B cell (primary cell): Measurements from ENCODE around the gene PSAPL1. TPM values are rescaled to one million over a fixed set of nuclear protein-coding genes. Genes with fewer than 3 reads are reported as not detected.

Experiments used
- ATAC-seq: fragments of 200-7000 bp; cut with Tn5 transposase; one replicate; pipeline ENCODE4 v1.10.0; 2021; ENCODE audit warnings: low read depth, mild to moderate bottlenecking, moderate number of reproducible peaks, moderate library complexity
- CTCF ChIA-PET: fragments of 350-600 bp; sonication (Branson Sonifier 250); formaldehyde crosslinking; loops from one replicate; lab custom pipeline; 2021; ENCODE audit warnings: antibody characterized with exemption, inconsistent platforms; lab: Charles Lee
- POLR2A ChIA-PET: fragments of 350-600 bp; sonication (Branson Sonifier 250); formaldehyde crosslinking; loops from one replicate; lab custom pipeline; 2021; ENCODE audit warnings: antibody characterized with exemption; lab: Charles Lee
- DNase-seq: peaks from one replicate; pipeline ENCODE4 v3.0.0; 2013
- H2AFZ ChIP-seq: 2 replicates; pipeline ENCODE4 v1.6.1; 2012; ENCODE audit warnings: mild to moderate bottlenecking, low read depth, low read length; ENCODE audit not compliant: insufficient read depth, poor library complexity, severe bottlenecking
- H3K27ac ChIP-seq, 2 donors: 1 replicate in 1 of 2; 2 replicates in 1 of 2; pipeline ENCODE4 v1.5.1; 2012 to 2013; ENCODE audit warnings: low read length in 2 of 2, mild to moderate bottlenecking in 2 of 2, moderate library complexity in 1 of 2
- H3K27me3 ChIP-seq, 4 experiments: fragments of 200-600 bp in 1 of 4; sonication (generic) in 1 of 4; replicated peaks in 1 of 4; 1 replicate in 2 of 4; 2 replicates in 2 of 4; pipeline versions ENCODE4 v1.6.1 to v1.7.0; 2013 to 2016; ENCODE audit warnings: low read length in 3 of 4, mild to moderate bottlenecking in 2 of 4, mixed read lengths in 1 of 4, moderate library complexity in 1 of 4; ENCODE audit not compliant: insufficient read depth in 4 of 4, control insufficient read depth in 3 of 4; ENCODE audit errors: control extremely low read depth in 1 of 4
- H3K36me3 ChIP-seq, 2 experiments: replicated peaks in 1 of 2; 1 replicate in 1 of 2; 2 replicates in 1 of 2; pipeline versions ENCODE4 v1.6.1 to v1.7.1; 2013; ENCODE audit warnings: low read length in 1 of 2; ENCODE audit not compliant: insufficient read depth in 2 of 2, control insufficient read depth in 1 of 2; ENCODE audit errors: control extremely low read depth in 1 of 2, extremely low read depth in 1 of 2
- H3K4me1 ChIP-seq, 2 donors: fragments of 200-600 bp in 1 of 2; sonication (generic) in 1 of 2; 1 replicate in 1 of 2; 2 replicates in 1 of 2; pipeline versions ENCODE4 v1.5.1 to v1.6.1; 2013 to 2017; ENCODE audit warnings: low read length in 2 of 2; ENCODE audit not compliant: control insufficient read depth in 2 of 2, insufficient read depth in 2 of 2
- H3K4me2 ChIP-seq: replicated peaks from 2 replicates; pipeline ENCODE3; 2012; ENCODE audit warnings: mild to moderate bottlenecking, low read depth, low read length; ENCODE audit not compliant: poor library complexity, severe bottlenecking
- H3K4me3 ChIP-seq, 5 experiments: fragments of 200-600 bp in 1 of 5; sonication (generic) in 1 of 5; 1 replicate in 3 of 5; 2 replicates in 2 of 5; pipeline versions ENCODE4 v1.5.1 to v1.7.0; 2011 to 2016; ENCODE audit warnings: low read length in 4 of 5, mild to moderate bottlenecking in 4 of 5, low read depth in 2 of 5, control low read depth in 1 of 5, moderate library complexity in 1 of 5; ENCODE audit not compliant: insufficient read depth in 1 of 5; ENCODE audit errors: control extremely low read depth in 1 of 5, extremely low read depth in 1 of 5
- H3K79me2 ChIP-seq: fragments of 200-600 bp; sonication (generic); one replicate; pipeline ENCODE4 v1.6.0; 2016; ENCODE audit warnings: low read length; ENCODE audit not compliant: control insufficient read depth, insufficient read depth
- H3K9ac ChIP-seq: fragments of 200-600 bp; sonication (generic); 2 replicates; pipeline ENCODE4 v1.6.1; 2017; ENCODE audit warnings: mild to moderate bottlenecking, low read length, moderate library complexity
- H3K9me3 ChIP-seq, 3 donors: one replicate each; pipeline versions ENCODE4 v1.6.1 to v1.7.1; 2013; ENCODE audit warnings: low read length in 2 of 3; ENCODE audit not compliant: control insufficient read depth in 2 of 3, insufficient read depth in 1 of 3; ENCODE audit errors: control extremely low read depth in 1 of 3
- H4K20me1 ChIP-seq: 2 replicates; pipeline ENCODE4 v1.6.0; 2012; ENCODE audit warnings: mild to moderate bottlenecking, low read length; ENCODE audit not compliant: insufficient read depth, control insufficient read depth, poor library complexity, severe bottlenecking
- H3K27ac Mint-ChIP-seq: one replicate; pipeline ENCODE4 v1.8.0; 2021; ENCODE audit warnings: mixed read lengths
- H3K27me3 Mint-ChIP-seq: one replicate; pipeline ENCODE4 v1.8.0; 2021; ENCODE audit warnings: mixed read lengths
- H3K4me1 Mint-ChIP-seq: one replicate; pipeline ENCODE4 v1.8.0; 2021; ENCODE audit warnings: mixed read lengths
- H3K4me3 Mint-ChIP-seq: one replicate; pipeline ENCODE4 v1.8.0; 2021; ENCODE audit warnings: mixed read lengths
- H3K9me3 Mint-ChIP-seq: one replicate; pipeline ENCODE4 v1.8.0; 2022; ENCODE audit warnings: mixed read lengths; ENCODE audit not compliant: insufficient read depth
- CTCF ChIP-seq: fragments of 200-600 bp; IDR thresholded peaks from one replicate; pipeline ENCODE4 v1.8.0; 2022; ENCODE audit warnings: antibody characterized with exemption, mild to moderate bottlenecking
- EZH2 ChIP-seq: IDR thresholded peaks from 2 replicates; pipeline ENCODE4 v1.6.1; 2012; ENCODE audit warnings: borderline replicate concordance, low read depth, mild to moderate bottlenecking, moderate library complexity, low read length; ENCODE audit not compliant: insufficient read depth, poor library complexity, severe bottlenecking
- WGBS: methylation state at CpG from one replicate; pipeline ENCODE4 v1.1.5; 2013; ENCODE audit warnings: missing lambda C conversion rate; ENCODE audit not compliant: insufficient coverage; 5-methylcytosine and 5-hydroxymethylcytosine counted together
- intact Hi-C: fragments of 100-400 bp; cut with micrococcal nuclease; formaldehyde crosslinking; loops from one replicate; pipeline ENCODE4 v1.10.0; 2022
- polyA minus RNA-seq: library from RNA; depleted of rRNA, polyadenylated mRNA; stranded (reverse); fragments of >200 nt; gene quantifications from 2 replicates; pipeline ENCODE4 v1.2.3, GENCODE V29; 2012
- polyA plus RNA-seq: library from polyadenylated mRNA; depleted of rRNA; stranded (reverse); fragments of >200 nt; gene quantifications from 2 replicates; pipeline ENCODE4 v1.2.3, GENCODE V29; 2012
- total RNA-seq, 2 donors: library from RNA; stranded (reverse); fragments of 120-200 nt in 1 of 2; gene quantifications; 1 replicate in 1 of 2; 2 replicates in 1 of 2; pipeline versions ENCODE4 v1.2.3 to v1.2.4, GENCODE V29; 2013 to 2022

The PSAPL1 gene, protein sequence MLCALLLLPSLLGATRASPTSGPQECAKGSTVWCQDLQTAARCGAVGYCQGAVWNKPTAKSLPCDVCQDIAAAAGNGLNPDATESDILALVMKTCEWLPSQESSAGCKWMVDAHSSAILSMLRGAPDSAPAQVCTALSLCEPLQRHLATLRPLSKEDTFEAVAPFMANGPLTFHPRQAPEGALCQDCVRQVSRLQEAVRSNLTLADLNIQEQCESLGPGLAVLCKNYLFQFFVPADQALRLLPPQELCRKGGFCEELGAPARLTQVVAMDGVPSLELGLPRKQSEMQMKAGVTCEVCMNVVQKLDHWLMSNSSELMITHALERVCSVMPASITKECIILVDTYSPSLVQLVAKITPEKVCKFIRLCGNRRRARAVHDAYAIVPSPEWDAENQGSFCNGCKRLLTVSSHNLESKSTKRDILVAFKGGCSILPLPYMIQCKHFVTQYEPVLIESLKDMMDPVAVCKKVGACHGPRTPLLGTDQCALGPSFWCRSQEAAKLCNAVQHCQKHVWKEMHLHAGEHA
- not detected in 2 replicates for total RNA-seq
- total RNA-seq (2013): not detected
- not detected in 2 replicates for polyA plus RNA-seq
- not detected in 2 replicates for polyA minus RNA-seq

DNA sequence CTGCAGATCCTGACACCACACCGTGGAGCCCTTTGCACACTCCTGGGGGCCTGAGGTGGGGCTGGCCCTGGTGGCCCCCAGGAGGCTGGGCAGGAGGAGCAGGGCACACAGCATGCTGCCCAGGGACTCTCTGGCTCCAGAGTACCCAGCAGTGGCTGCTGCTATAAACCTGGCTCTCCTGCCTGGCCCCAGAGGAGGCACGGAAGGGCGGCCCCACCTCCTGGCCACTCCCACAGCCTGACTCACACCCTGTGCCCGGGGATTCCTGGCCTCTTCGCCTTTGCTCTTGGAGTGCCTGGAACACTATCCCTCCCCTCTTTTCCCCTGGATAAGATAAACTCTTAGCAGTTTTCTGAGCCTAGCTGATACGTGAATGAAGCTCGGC, at the start of gene PSAPL1:
TSS of gene PSAPL1 (minus strand) at position 165 of the 385 bp plus-strand sequence. CDS start at position 114, 51 bp downstream.
- Mint-ChIP-seq H3K9me3 (no peaks in the 10 kb centered on the region), H3K4me3 (no peak within 1 kb of the TSS), H3K4me1 (no peaks in the 10 kb centered on the region), H3K27ac (no peak within 1 kb of the TSS), H3K27me3 (no peaks in the 10 kb centered on the region)
- TF ChIP-seq EZH2 (no peak), CTCF (no peak)
- no peaks in the 10 kb centered on the region for H3K4me1 ChIP-seq
- peaks cover 0 to 9% (median 0%) of the 10 kb centered on the region in 3 donors for H3K9me3 ChIP-seq
- intact Hi-C loops: no loop called here
- DNase-seq (no peak), ATAC-seq (no peak)
- H3K9ac ChIP-seq: no peak within 1 kb of the TSS
- ChIA-PET POLR2A (no interaction called here), CTCF (no interaction called here)
- no peaks in the 10 kb centered on the region for H4K20me1 ChIP-seq
- H3K36me3 ChIP-seq: no peaks in the 10 kb centered on the region
- no peak within 1 kb of the TSS for H3K27ac ChIP-seq
- no peaks in the 10 kb centered on the region for H3K27me3 ChIP-seq
- WGBS: 48% methylated on average over 6 of the region's 7 CpGs
- H3K4me3 ChIP-seq: no peak within 1 kb of the TSS
- H3K79me2 ChIP-seq: no peaks in the 10 kb centered on the region
- H2AFZ ChIP-seq: no peak within 1 kb of the TSS
- no peak within 1 kb of the TSS for H3K4me2 ChIP-seq

- Histone ChIP-seq H3K9ac (no peak overlapping the region), H3K79me2 (no peaks in the 10 kb centered on the region), H3K27ac (no peak overlapping the region), H4K20me1 (no peaks in the 10 kb centered on the region), H3K4me2 (no peak overlapping the region), H3K4me3 (no peak overlapping the region), H3K27me3 (no peaks in the 10 kb centered on the region), H2AFZ (no peak overlapping the region), H3K36me3 (no peaks in the 10 kb centered on the region), H3K4me1 (no peaks in the 10 kb centered on the region), H3K9me3 (peaks cover 0 to 4% (median 0%) of the 10 kb centered on the region in 3 donors)
- ChIA-PET CTCF (no interaction called here), POLR2A (no interaction called here)
- TF ChIP-seq EZH2 (no peak), CTCF (no peak)
- intact Hi-C loops: no loop called here
- H3K4me3 Mint-ChIP-seq: no peak overlapping the region
- no peaks in the 10 kb centered on the region for H3K27me3 Mint-ChIP-seq
- H3K27ac Mint-ChIP-seq: no peak overlapping the region
- WGBS: 84% methylated on average over 11 of the region's 14 CpGs
- DNase-seq (no peak), ATAC-seq (no peak)
- H3K9me3 Mint-ChIP-seq: no peaks in the 10 kb centered on the region
- no peaks in the 10 kb centered on the region for H3K4me1 Mint-ChIP-seq
Observed at GRCh38 chr4:7481227-7481626, 46.5 kb upstream of the PSAPL1 start.
